Prostate gland (tissue), 2 donors: ENCODE results near the gene TMEM86B.

Source experiments
- POLR2A ChIP-seq: fragments of 450-650 bp; IDR thresholded peaks from one replicate; pipeline ENCODE4 v1.6.1; 2016; ENCODE audit warnings: antibody characterized with exemption, mild to moderate bottlenecking
- POLR2AphosphoS5 ChIP-seq: sonication (generic); formaldehyde crosslinking; IDR thresholded peaks from one replicate; pipeline ENCODE4 v1.6.1; 2017; ENCODE audit warnings: antibody characterized with exemption
- TF ChIP-seq, protein P1 (sequence below), 4 experiments: fragments of 200-600 bp in 2 of 4; fragments of 450-650 bp in 2 of 4; sonication (generic) in 2 of 4; IDR thresholded peaks; 1 replicate in 3 of 4; 2 replicates in 1 of 4; pipeline ENCODE4 v1.5.1; 2016 to 2019; ENCODE audit warnings: antibody characterized with exemption in 4 of 4, mild to moderate bottlenecking in 2 of 4, moderate library complexity in 2 of 4

DNA sequence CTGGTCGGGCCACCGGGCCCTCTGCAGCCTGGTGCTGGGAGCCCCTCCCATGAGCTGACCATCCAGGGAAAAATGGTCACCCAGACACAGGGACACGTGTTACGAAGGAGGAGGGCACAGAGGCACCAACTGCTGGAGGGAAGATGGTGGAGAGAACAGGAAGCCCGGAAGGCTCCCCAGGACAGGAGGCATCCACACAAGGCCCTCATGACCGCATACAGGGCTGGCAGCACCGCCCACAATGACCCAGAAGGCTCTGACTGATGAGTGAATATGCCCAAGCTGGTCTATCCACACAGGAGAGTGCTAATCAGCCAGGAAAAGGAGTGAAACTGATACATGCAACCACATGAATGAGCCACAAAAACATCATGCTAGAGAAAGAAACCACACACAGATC lies 14.0 kb upstream of the TMEM86B start:
- TF ChIP-seq, protein P1, sequence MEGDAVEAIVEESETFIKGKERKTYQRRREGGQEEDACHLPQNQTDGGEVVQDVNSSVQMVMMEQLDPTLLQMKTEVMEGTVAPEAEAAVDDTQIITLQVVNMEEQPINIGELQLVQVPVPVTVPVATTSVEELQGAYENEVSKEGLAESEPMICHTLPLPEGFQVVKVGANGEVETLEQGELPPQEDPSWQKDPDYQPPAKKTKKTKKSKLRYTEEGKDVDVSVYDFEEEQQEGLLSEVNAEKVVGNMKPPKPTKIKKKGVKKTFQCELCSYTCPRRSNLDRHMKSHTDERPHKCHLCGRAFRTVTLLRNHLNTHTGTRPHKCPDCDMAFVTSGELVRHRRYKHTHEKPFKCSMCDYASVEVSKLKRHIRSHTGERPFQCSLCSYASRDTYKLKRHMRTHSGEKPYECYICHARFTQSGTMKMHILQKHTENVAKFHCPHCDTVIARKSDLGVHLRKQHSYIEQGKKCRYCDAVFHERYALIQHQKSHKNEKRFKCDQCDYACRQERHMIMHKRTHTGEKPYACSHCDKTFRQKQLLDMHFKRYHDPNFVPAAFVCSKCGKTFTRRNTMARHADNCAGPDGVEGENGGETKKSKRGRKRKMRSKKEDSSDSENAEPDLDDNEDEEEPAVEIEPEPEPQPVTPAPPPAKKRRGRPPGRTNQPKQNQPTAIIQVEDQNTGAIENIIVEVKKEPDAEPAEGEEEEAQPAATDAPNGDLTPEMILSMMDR (IDR thresholded peaks at IDR 0.05), result no peak
- TF ChIP-seq POLR2A (no peak), POLR2AphosphoS5 (no peak)
